RWPE1 (cell line): ENCODE results near the gene BUD13.

Experiments
- CTCF ChIA-PET: fragments of 350-600 bp; sonication (Branson Sonifier 250); formaldehyde crosslinking; extraction: SDS; loops from one replicate; lab custom pipeline; 2021; lab: Yijun Ruan, JAX
- POLR2A ChIA-PET: fragments of 400-600 bp; formaldehyde crosslinking; extraction: SDS; loops from one replicate; lab custom pipeline; 2020; ENCODE audit warnings: antibody characterized with exemption; ENCODE audit not compliant: low non-redundant PET; lab: Yijun Ruan, JAX
- DNase-seq: peaks from one replicate; pipeline ENCODE4 v3.0.0; 2012; ENCODE audit warnings: low spot score
- H3K27ac ChIP-seq: fragments of 450-650 bp; 2 replicates; pipeline ENCODE4 v1.5.1; 2017
- CTCF ChIP-seq: fragments of 450-650 bp; conservative IDR thresholded peaks from 2 replicates; pipeline ENCODE4 v1.5.1; 2017; ENCODE audit warnings: low read depth, mild to moderate bottlenecking

BUD13 gene

DNA sequence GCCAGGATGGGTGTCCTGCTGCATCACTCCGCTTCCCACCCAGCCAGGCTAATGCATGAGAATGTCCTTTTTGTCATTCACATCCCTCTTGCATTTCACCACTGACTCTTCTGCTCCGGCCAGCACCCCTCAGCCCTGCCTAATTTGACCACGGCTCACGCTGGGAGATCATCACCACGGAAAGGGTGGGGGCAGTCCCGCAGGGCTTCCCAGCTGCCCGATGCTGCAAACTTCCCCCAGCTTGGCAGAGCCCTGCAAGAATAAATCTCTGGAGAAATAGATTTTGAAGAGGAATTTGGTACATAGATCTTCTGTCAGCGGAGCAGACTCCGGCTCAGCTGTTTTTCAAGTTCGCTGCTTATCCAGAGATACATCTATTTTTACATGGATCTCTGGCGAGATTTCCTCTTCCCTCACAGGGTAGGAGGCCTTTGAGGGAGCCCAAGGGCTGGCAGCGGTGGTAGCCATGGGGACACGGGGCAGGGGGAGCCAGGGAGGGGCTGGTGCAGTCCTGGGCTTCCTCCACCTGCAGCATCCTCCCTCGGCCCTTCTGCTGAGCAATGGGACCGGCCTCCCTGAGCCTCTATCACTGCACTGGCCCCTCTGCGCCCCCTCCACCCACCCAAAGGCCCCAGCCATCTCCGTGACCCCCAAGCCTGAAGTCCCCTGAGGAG, 62.6 kb downstream of the BUD13 start:
- DNase-seq = no peak
- no peak overlapping the region for H3K27ac ChIP-seq
- CTCF ChIA-PET = no interaction called here
- no peak for TF ChIP-seq CTCF
- POLR2A ChIA-PET = no interaction called here

GRCh38 chr11:116707746-116708145, 65.0 kb downstream of the BUD13 start:
- ChIA-PET POLR2A (no interaction called here), CTCF (interaction anchor here (0.6 to 1.1 kb wide), 4 partner anchors 8 to 985 kb away, joined by 3 read pairs; no protein-coding TSS in a partner anchor)
- no peak overlapping the region for H3K27ac ChIP-seq
- no peak for TF ChIP-seq CTCF
- no peak for DNase-seq

DNA sequence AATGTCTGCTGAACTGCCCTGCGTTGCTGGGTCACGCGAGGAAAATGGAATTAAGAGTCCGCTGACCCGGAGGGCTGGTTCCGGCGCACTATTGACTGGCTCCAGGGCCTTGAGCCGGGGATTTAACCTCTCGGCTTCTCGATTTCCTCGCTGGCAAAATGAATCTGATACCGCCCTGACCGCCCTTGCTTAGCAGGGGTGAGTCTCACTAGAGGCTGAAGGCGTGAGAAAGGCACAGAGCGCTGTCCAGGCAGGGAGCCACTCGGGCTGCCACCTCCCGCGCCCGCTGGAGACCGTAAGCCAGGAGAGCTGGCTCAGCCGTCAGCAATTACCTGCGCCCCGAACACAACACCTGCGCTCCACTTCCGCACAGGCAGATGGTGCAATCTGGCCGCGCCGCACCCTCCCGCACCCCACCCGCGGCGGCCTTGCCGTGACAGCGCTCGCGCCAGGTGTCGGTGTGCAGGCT, 65.6 kb downstream of the BUD13 start:
- TF ChIP-seq CTCF = no peak
- ChIA-PET CTCF (interaction anchor here (0.6 to 1.1 kb wide), 3 partner anchors 9 to 36 kb away, joined by 3 read pairs; no protein-coding TSS in a partner anchor), POLR2A (no interaction called here)
- no peak for DNase-seq
- no peak overlapping the region for H3K27ac ChIP-seq

DNA sequence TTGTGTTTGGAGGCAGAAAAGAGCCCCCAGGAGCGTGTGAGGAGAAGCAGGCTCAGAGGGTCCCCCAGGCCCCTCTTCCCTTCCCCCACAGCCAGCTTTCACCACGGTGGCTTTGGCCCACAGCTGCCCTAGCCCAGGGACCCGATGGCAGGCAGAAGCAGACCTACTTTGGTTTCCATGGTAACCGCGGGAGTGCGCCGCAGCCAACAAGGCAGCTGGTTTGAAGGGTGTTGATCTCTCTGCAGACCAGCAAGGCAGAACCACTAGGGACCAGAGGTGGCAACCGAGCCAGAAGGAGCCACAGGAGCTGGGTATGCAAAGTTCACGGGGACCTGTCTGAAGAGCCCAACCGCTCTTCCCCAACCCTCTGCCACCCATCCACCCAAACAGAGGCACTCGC, 69.4 kb downstream of the BUD13 start:
- POLR2A ChIA-PET = no interaction called here
- H3K27ac ChIP-seq = no peak overlapping the region
- CTCF ChIA-PET = no interaction called here
- no peak for TF ChIP-seq CTCF
- no peak for DNase-seq

- TF ChIP-seq CTCF = no peak
- H3K27ac ChIP-seq = no peak overlapping the region
- DNase-seq = no peak
- ChIA-PET CTCF (interaction anchor here (0.5 to 1.6 kb wide), 2 partner anchors 30 to 555 kb away, joined by 5 read pairs; no protein-coding TSS in a partner anchor), POLR2A (no interaction called here)
Observed at GRCh38 chr11:116702772-116703385, 69.9 kb downstream of the BUD13 start.

DNA sequence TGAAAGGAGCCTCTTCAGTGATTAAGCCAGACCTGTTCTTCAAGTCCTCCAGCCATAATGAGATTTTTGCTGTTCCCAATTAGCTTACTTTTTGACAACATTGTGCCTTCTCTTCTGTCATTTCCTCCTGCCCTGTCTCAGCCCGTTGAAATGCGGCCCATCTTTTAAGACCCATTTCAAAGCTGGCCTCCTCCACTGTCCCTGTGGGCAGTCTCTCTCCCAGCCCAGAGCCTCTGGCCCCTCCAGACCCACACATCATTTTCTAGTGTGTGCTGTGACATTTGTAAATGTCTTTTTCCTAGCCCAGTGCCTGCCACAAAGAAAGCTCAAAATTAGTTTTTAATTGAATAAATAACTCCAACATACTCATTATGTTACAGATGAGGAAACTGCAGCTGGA, 70.9 kb downstream of the BUD13 start:
- no peak overlapping the region for H3K27ac ChIP-seq
- no peak for DNase-seq
- no peak for TF ChIP-seq CTCF
- CTCF ChIA-PET = interaction anchor here (1.3 to 1.6 kb wide), 2 partner anchors 10 to 31 kb away, joined by 3 to 5 read pairs; no protein-coding TSS in a partner anchor
- POLR2A ChIA-PET = no interaction called here
